ENCODE data around the gene PTH2R.

PTH2R gene

DNA sequence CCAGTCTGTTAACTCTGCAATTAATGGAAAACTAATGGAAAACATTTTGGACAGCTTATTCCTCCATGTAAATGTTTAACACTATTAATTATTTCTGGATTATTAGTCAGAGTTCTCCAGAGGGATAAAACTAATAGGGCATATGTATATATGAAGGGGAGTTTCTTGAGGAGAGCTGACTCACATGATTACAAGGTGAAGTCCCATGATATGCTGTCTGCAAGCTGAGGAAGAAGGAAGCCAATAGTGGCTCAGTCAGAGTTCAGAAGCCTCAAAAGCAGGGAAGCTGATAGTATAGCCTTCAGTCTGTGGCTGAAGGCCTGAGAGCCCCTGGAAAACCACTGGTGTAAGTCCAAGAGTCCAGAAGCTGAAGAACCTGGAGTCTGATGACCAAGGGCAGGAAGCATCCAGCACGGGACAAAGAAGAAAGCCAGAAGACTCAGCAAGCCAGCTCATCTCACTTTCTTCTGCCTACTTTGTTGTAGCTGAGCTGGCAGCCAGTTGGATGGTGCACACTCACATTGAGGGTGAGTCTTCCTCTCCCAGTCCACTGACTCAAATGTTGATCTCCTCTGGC, 136.0 kb downstream of the PTH2R start:
- DNase-seq (ENCODE audit: low read depth, low spot score), result no peak

Measured in smooth muscle cell of the brain vasculature (primary cell).